GM23338 (cell line): ENCODE results near the gene CCDC3. TPM values are rescaled to one million over a fixed set of nuclear protein-coding genes. Genes with fewer than 3 reads are reported as not detected.
A peak's percentile ranks its signal among the peaks of the same experiment; 100 is the strongest.

Experiments
- ATAC-seq: fragments of 200-7000 bp; cut with Tn5 transposase; 3 replicates; pipeline ENCODE4 v1.9.1; 2020
- DNase-seq: peaks from one replicate; pipeline ENCODE4 v3.0.0-alpha.2; 2015; ENCODE audit warnings: low spot score
- H2AFZ ChIP-seq: fragments of 200-600 bp; sonication (generic); 2 replicates; pipeline ENCODE4 v1.8.0; 2016; ENCODE audit warnings: antibody characterized with exemption, mild to moderate bottlenecking, moderate library complexity
- H3F3A ChIP-seq: fragments of 200-600 bp; sonication (generic); replicated peaks from 2 replicates; pipeline ENCODE4 v1.8.0; 2017; ENCODE audit warnings: antibody characterized with exemption, mixed run types, low read depth
- H3K27ac ChIP-seq: fragments of 200-600 bp; sonication (generic); 2 replicates; pipeline ENCODE4 v1.6.1; 2016; ENCODE audit warnings: low read depth
- H3K27me3 ChIP-seq: fragments of 200-600 bp; sonication (generic); 2 replicates; pipeline ENCODE4 v1.8.0; 2016; ENCODE audit warnings: mild to moderate bottlenecking, mixed run types, moderate library complexity; ENCODE audit not compliant: insufficient read depth
- H3K36me3 ChIP-seq: fragments of 200-600 bp; sonication (generic); 2 replicates; pipeline ENCODE4 v1.8.0; 2016; ENCODE audit warnings: mild to moderate bottlenecking; ENCODE audit not compliant: insufficient read depth
- H3K4me1 ChIP-seq: fragments of 200-600 bp; sonication (generic); 2 replicates; pipeline ENCODE4 v1.8.0; 2016; ENCODE audit warnings: mild to moderate bottlenecking, moderate library complexity; ENCODE audit not compliant: insufficient read depth
- H3K4me2 ChIP-seq: fragments of 200-600 bp; sonication (generic); 2 replicates; pipeline ENCODE4 v1.7.1; 2017; ENCODE audit warnings: mixed run types
- H3K4me3 ChIP-seq: fragments of 200-600 bp; sonication (generic); 2 replicates; pipeline ENCODE4 v1.6.1; 2016; ENCODE audit warnings: mixed run types
- H3K79me2 ChIP-seq: fragments of 200-600 bp; sonication (generic); replicated peaks from 2 replicates; pipeline ENCODE4 v1.8.0; 2017; ENCODE audit warnings: mild to moderate bottlenecking; ENCODE audit not compliant: insufficient read depth
- H3K9me2 ChIP-seq: fragments of 200-600 bp; sonication (generic); 2 replicates; pipeline ENCODE4 v1.8.0; 2017; ENCODE audit not compliant: insufficient read depth
- H4K20me1 ChIP-seq: fragments of 200-600 bp; sonication (generic); replicated peaks from 2 replicates; pipeline ENCODE4 v1.8.0; 2017; ENCODE audit warnings: mild to moderate bottlenecking; ENCODE audit not compliant: insufficient read depth
- H3K27ac Mint-ChIP-seq: 2 replicates; pipeline ENCODE4 v1.8.0; 2020; ENCODE audit warnings: inconsistent platforms, mild to moderate bottlenecking, moderate library complexity, mixed read lengths
- H3K27me3 Mint-ChIP-seq: 3 replicates; pipeline ENCODE4 v1.8.0; 2022; ENCODE audit warnings: low read depth, mild to moderate bottlenecking, moderate library complexity, mixed read lengths, inconsistent platforms; ENCODE audit not compliant: insufficient read depth, poor library complexity
- H3K36me3 Mint-ChIP-seq: 3 replicates; pipeline ENCODE4 v1.8.0; 2021; ENCODE audit warnings: low read depth, mild to moderate bottlenecking, inconsistent platforms, moderate library complexity, mixed read lengths
- H3K4me1 Mint-ChIP-seq: 3 replicates; pipeline ENCODE4 v1.8.0; 2020; ENCODE audit warnings: mild to moderate bottlenecking, inconsistent platforms, mixed read lengths
- H3K4me3 Mint-ChIP-seq: 3 replicates; pipeline ENCODE4 v1.8.0; 2021; ENCODE audit warnings: moderate library complexity, mild to moderate bottlenecking, inconsistent platforms, mixed read lengths
- H3K9me3 Mint-ChIP-seq: 3 replicates; pipeline ENCODE4 v1.8.0; 2020; ENCODE audit warnings: moderate library complexity, mild to moderate bottlenecking, inconsistent platforms, mixed read lengths
- CREB1 ChIP-seq: fragments of 250-450 bp; sonication (Bioruptor Pico); IDR thresholded peaks from 2 replicates; pipeline ENCODE4 v1.5.0; 2020; ENCODE audit warnings: low read depth, mild to moderate bottlenecking, moderate library complexity
- CTCF ChIP-seq, 2 experiments: fragments of 200-600 bp in 1 of 2; sonication (generic) in 1 of 2; conservative IDR thresholded peaks; 2 replicates each; pipeline versions ENCODE4 v1.5.1 to v1.6.1; 2016 to 2017; ENCODE audit warnings: antibody characterized with exemption in 2 of 2, low read depth in 2 of 2, mild to moderate bottlenecking in 2 of 2, moderate library complexity in 1 of 2
- ETS1 ChIP-seq: IDR thresholded peaks from 2 replicates; pipeline ENCODE4 v1.6.1; 2016; ENCODE audit warnings: antibody characterized with exemption
- EZH2 ChIP-seq: fragments of 200-600 bp; sonication (generic); IDR thresholded peaks from one replicate; pipeline ENCODE4 v1.8.0; 2017; ENCODE audit warnings: antibody characterized with exemption, mild to moderate bottlenecking, low read depth; ENCODE audit not compliant: unreplicated experiment
- JUNB ChIP-seq: IDR thresholded peaks from one replicate; pipeline ENCODE4 v1.6.1; 2016; ENCODE audit warnings: antibody characterized with exemption; ENCODE audit not compliant: unreplicated experiment
- NANOG ChIP-seq: IDR thresholded peaks from 2 replicates; pipeline ENCODE4 v1.6.1; 2016; ENCODE audit warnings: antibody characterized with exemption, borderline replicate concordance
- POLR2AphosphoS5 ChIP-seq: IDR thresholded peaks from 2 replicates; pipeline ENCODE4 v1.6.1; 2016; ENCODE audit warnings: antibody characterized with exemption, low read depth
- STAT1 ChIP-seq: IDR thresholded peaks from one replicate; pipeline ENCODE4 v1.6.1; 2016; ENCODE audit warnings: antibody characterized with exemption; ENCODE audit not compliant: unreplicated experiment
- ZNF114 ChIP-seq: fragments of 250-450 bp; sonication (Bioruptor Pico); IDR thresholded peaks from 2 replicates; pipeline ENCODE4 v1.5.0; 2020; ENCODE audit warnings: mild to moderate bottlenecking, moderate library complexity
- ZNF331 ChIP-seq: fragments of 250-450 bp; sonication (Bioruptor Pico); IDR thresholded peaks from 2 replicates; pipeline ENCODE4 v1.5.0; 2020; ENCODE audit warnings: low read depth, mild to moderate bottlenecking, moderate library complexity
- long read RNA-seq: library from polyadenylated mRNA; unstranded; transcript quantifications from one replicate; pipeline ENCODE4 v2.0.0, GENCODE V29; 2020; ENCODE audit not compliant: unreplicated experiment
- polyA plus RNA-seq: library from polyadenylated mRNA; unstranded; fragments of >200 nt; fragmentation: Nextera tagmentation; extraction: Ambion mirVana; gene quantifications from 2 replicates; pipeline ENCODE4 v1.2.1, GENCODE V29; 2016
- total RNA-seq: library from RNA; depleted of rRNA; stranded (reverse); fragments of >200 nt; shearing (Covaris generic); gene quantifications from 2 replicates; pipeline ENCODE4 v1.2.3, GENCODE V29; 2014; rRNA removed
- TF ChIP-seq, protein P1 (sequence below): fragments of 250-450 bp; sonication (Bioruptor Pico); IDR thresholded peaks from 2 replicates; pipeline ENCODE4 v1.5.0; 2020; ENCODE audit warnings: mild to moderate bottlenecking, moderate library complexity

The CCDC3 gene
- 4.5 and 5.2 TPM in 2 replicates for total RNA-seq
- polyA plus RNA-seq, result 1.4 and 1.9 TPM in 2 replicates
- long read RNA-seq, partial matches to known transcripts, result 0 of 1 reads
- long read RNA-seq, other reads (novel, unspliced or antisense), result 1 of 1 reads

GRCh38 chr10:13001041-13001886 lies at the start of gene CCDC3:
CCDC3 (minus strand) TSS chr10:13001713; CDS start chr10:13001570, 143 bp downstream.
- ATAC-seq, result peak; percentile 93
- Mint-ChIP-seq H3K36me3 (no peaks in the 10 kb centered on the region), H3K27ac (no peak within 1 kb of the TSS), H3K27me3 (peaks cover 24% of the 10 kb centered on the region), H3K9me3 (no peaks in the 10 kb centered on the region), H3K4me3 (peak within 1 kb of the TSS; percentile 71), H3K4me1 (0 out of 3 replicates have a peak, but pooled peaks cover 3% of the 10 kb centered on the region)
- Histone ChIP-seq H3K27ac (no peak within 1 kb of the TSS), H3F3A (no peaks in the 10 kb centered on the region), H3K79me2 (no peaks in the 10 kb centered on the region), H3K9me2 (peaks cover 11% of the 10 kb centered on the region; the same call in 1 of the 2 replicates), H2AFZ (peak within 1 kb of the TSS; percentile 84), H3K4me2 (peak within 1 kb of the TSS; percentile 83), H3K4me1 (no peaks in the 10 kb centered on the region; the same call in 1 of the 2 replicates), H3K27me3 (peaks cover 44% of the 10 kb centered on the region), H3K36me3 (no peaks in the 10 kb centered on the region), H3K4me3 (peak within 1 kb of the TSS; percentile 68), H4K20me1 (peaks cover 5% of the 10 kb centered on the region; the same call in 1 of the 2 replicates)
- peak; percentile 67 for DNase-seq
- TF ChIP-seq CREB1 (CRISPR knock-in tag), result no peak

- no peak for ATAC-seq
- TF ChIP-seq, protein P1, sequence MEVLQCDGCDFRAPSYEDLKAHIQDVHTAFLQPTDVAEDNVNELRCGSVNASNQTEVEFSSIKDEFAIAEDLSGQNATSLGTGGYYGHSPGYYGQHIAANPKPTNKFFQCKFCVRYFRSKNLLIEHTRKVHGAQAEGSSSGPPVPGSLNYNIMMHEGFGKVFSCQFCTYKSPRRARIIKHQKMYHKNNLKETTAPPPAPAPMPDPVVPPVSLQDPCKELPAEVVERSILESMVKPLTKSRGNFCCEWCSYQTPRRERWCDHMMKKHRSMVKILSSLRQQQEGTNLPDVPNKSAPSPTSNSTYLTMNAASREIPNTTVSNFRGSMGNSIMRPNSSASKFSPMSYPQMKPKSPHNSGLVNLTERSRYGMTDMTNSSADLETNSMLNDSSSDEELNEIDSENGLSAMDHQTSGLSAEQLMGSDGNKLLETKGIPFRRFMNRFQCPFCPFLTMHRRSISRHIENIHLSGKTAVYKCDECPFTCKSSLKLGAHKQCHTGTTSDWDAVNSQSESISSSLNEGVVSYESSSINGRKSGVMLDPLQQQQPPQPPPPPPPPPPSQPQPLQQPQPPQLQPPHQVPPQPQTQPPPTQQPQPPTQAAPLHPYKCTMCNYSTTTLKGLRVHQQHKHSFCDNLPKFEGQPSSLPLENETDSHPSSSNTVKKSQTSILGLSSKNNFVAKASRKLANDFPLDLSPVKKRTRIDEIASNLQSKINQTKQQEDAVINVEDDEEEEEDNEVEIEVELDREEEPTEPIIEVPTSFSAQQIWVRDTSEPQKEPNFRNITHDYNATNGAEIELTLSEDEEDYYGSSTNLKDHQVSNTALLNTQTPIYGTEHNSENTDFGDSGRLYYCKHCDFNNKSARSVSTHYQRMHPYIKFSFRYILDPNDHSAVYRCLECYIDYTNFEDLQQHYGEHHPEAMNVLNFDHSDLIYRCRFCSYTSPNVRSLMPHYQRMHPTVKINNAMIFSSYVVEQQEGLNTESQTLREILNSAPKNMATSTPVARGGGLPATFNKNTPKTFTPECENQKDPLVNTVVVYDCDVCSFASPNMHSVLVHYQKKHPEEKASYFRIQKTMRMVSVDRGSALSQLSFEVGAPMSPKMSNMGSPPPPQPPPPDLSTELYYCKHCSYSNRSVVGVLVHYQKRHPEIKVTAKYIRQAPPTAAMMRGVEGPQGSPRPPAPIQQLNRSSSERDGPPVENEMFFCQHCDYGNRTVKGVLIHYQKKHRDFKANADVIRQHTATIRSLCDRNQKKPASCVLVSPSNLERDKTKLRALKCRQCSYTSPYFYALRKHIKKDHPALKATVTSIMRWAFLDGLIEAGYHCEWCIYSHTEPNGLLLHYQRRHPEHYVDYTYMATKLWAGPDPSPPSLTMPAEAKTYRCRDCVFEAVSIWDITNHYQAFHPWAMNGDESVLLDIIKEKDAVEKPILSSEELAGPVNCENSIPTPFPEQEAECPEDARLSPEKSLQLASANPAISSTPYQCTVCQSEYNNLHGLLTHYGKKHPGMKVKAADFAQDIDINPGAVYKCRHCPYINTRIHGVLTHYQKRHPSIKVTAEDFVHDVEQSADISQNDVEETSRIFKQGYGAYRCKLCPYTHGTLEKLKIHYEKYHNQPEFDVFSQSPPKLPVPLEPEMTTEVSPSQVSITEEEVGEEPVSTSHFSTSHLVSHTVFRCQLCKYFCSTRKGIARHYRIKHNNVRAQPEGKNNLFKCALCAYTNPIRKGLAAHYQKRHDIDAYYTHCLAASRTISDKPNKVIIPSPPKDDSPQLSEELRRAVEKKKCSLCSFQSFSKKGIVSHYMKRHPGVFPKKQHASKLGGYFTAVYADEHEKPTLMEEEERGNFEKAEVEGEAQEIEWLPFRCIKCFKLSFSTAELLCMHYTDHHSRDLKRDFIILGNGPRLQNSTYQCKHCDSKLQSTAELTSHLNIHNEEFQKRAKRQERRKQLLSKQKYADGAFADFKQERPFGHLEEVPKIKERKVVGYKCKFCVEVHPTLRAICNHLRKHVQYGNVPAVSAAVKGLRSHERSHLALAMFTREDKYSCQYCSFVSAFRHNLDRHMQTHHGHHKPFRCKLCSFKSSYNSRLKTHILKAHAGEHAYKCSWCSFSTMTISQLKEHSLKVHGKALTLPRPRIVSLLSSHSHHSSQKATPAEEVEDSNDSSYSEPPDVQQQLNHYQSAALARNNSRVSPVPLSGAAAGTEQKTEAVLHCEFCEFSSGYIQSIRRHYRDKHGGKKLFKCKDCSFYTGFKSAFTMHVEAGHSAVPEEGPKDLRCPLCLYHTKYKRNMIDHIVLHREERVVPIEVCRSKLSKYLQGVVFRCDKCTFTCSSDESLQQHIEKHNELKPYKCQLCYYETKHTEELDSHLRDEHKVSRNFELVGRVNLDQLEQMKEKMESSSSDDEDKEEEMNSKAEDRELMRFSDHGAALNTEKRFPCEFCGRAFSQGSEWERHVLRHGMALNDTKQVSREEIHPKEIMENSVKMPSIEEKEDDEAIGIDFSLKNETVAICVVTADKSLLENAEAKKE (CRISPR knock-in tag), result no peak
- no peak for TF ChIP-seq STAT1
- no peak for TF ChIP-seq POLR2AphosphoS5
- TF ChIP-seq ETS1, result no peak
- no peak for TF ChIP-seq ZNF331 (CRISPR knock-in tag)
- TF ChIP-seq EZH2, result no peak
- TF ChIP-seq JUNB, result no peak
- TF ChIP-seq ZNF114 (CRISPR knock-in tag), result no peak
- no peak for TF ChIP-seq CREB1 (CRISPR knock-in tag)
- TF ChIP-seq CTCF (conservative IDR thresholded peaks at IDR 0.05; ENCODE audit: low read depth in 2 of 2), result no peak
- TF ChIP-seq NANOG, result no peak
- no peaks in the 10 kb centered on the region for H3K9me3 Mint-ChIP-seq
- Histone ChIP-seq H3F3A (peaks cover 5% of the 10 kb centered on the region; the same call in 1 of the 2 replicates), H4K20me1 (no peaks in the 10 kb centered on the region), H3K79me2 (no peaks in the 10 kb centered on the region), H3K36me3 (no peaks in the 10 kb centered on the region), H3K4me2 (no peak overlapping the region), H3K27me3 (no peaks in the 10 kb centered on the region), H3K27ac (no peak overlapping the region), H2AFZ (no peak overlapping the region), H3K9me2 (no peaks in the 10 kb centered on the region), H3K4me1 (peaks cover 24% of the 10 kb centered on the region), H3K4me3 (no peak overlapping the region)
- no peak for DNase-seq
- no peak overlapping the region for H3K4me3 Mint-ChIP-seq
- no peak overlapping the region for H3K27ac Mint-ChIP-seq
- H3K27me3 Mint-ChIP-seq, result peaks cover 14% of the 10 kb centered on the region
- peaks cover 42% of the 10 kb centered on the region for H3K4me1 Mint-ChIP-seq
- H3K36me3 Mint-ChIP-seq, result no peaks in the 10 kb centered on the region
These were observed 49.7 kb upstream of the CCDC3 start for GRCh38 chr10:13051126-13051694.
